Stimulated activated CD4-positive, alpha-beta T cell treated with anti-CD3 and anti-CD28 coated beads, Interleukin-2, amount 100 ng/mL, for 24 hours (primary cell): ENCODE data around the gene UNC13B.
"Not testable (repeated sequence)": the region's sequence is repeated elsewhere in the genome, so short reads cannot be mapped to it uniquely, and the experiment has no call there.

Experiments
- DNase-seq, 2 donors: peaks; one replicate each; pipeline ENCODE4 v3.0.0-alpha.2; 2020

UNC13B gene

GRCh38 chr9:35229066-35229778 is 67.4 kb downstream of the UNC13B start:
- no peak for DNase-seq

- DNase-seq = no peak
Observed at GRCh38 chr9:35229779-35230143, 68.0 kb downstream of the UNC13B start.

GRCh38 chr9:35232867-35233544 is 71.2 kb downstream of the UNC13B start:
- no peak for DNase-seq

DNA sequence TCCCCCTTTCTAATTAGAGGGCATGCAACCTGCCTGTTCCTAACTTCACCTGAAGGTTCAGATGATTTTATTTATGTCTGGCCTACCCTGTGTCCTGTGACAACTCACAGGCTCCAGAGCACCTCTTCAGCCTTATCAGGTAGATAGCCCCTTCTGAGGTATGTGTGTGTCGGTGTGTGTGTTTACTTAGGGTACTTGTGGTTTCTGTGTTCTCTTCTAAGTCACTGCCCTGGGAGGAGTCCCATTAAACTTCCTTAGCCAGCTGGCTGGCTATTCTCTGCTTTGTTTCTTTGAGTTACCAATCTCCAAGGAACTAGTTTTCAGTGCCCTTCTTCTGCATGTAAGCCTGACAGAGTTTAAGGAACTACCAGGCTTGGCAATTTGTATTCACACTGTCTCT is 74.9 kb downstream of the UNC13B start:
- no peak for DNase-seq

DNA sequence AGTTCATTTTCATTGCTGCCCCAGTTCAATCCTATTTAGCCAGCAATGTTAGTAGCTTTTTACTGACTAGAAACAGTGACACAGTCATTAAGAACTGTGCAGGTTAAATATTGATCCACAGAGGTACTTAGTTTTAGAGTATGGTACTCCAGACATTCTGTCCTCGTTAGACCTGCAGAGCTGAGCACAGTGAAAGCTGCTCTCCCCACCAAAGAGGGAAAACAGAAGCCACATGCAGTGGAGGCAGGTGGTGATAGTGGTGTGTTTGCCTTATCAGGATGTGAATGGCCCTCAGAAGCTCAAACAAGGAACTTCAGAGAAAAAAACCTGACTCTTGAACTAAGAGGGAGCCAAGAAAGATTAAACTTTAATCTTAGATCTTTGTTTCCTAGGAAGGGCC is 75.5 kb downstream of the UNC13B start:
- no peak for DNase-seq

DNA sequence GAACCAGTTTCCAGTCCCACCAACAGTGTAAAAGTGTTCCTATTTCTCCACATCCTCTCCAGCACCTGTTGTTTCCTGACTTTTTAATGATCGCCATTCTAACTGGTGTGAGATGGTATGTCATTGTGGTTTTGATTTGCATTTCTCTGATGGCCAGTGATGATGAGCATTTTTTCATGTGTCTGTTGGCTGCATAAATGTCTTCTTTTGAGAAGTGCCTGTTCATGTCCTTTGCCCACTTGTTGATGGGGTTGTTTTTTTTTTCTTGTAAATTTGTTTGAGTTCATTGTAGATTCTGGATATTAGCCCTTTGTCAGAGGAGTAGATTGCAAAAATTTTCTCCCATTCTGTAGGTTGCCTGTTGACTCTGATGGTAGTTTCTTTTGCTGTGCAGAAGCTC is 84.1 kb downstream of the UNC13B start:
- DNase-seq = not testable (repeated sequence)

DNA sequence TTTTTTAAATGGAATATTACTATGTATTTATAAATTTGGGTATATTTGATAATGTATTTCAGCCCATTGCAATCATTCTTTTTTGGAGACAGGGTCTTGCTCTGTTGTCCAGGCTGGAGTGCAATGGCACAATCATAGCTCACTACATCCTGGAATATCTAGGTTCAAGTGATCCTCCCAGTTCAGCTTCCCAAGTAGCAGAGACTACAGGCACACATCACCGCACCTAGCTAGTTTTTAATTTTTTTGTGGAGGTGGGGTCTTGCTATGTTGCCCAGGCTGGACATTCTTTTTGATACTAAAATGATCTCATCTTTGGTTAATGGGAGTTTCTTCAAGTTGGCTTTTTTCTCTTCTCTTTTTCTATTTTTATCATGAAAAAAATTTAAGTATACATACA is 91.3 kb downstream of the UNC13B start:
- DNase-seq = no peak

- no peak for DNase-seq
Observed at GRCh38 chr9:35254237-35254636, 92.4 kb downstream of the UNC13B start.

GRCh38 chr9:35254984-35255857 is 93.4 kb downstream of the UNC13B start:
- no peak for DNase-seq

DNA sequence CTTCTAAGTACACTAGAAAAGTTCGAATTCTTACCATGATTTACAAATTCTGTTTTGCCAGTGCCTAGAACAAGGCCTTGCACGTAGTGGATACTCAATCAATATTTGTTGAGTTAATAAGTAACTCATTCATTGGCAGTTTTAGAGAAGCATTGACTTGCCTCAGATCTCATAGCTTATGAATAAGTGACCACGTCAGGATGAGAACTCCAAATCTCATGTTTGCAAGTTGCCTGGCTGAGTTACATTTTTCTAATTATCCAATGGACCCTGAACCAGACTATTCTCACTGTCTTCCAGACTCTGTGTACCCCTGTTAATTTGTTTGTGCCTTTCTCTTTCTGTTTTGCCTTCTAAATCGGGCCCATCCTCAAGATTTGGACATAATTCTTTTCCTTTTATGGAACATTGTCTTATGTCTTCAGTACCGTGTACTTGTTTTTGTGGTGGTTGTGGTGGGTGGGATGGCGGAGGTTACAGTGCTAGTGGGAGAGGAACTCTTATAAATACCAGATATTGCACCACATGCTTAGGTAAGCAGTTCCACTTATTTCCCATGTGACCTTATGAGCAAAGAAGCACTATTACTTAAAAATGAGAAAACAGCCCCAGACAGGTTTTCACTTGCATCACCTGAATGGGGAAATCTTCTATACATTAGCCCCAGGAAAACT is 96.3 kb downstream of the UNC13B start:
- no peak for DNase-seq

- DNase-seq = peak; percentile 44 to 49
Observed at GRCh38 chr9:35258660-35259474, 97.1 kb downstream of the UNC13B start.

DNA sequence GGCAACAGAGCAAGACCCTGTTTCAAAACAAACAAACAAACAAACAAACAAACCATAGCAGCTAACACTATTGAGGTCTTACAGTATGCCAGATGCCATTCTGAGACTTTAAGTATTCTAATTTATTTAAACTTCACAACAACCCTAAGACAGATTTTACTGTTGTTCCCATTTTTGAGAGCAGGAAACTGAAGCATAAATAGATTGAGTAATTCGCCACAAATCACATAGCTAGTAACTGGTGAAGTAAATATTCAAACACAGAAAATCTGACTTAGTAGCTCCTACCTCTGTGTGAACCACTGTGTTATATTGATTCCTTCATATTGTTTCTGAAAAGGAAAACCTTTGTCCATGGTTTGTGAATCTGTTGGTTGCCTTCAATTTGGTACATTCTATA is 98.4 kb downstream of the UNC13B start:
- DNase-seq = no peak

DNA sequence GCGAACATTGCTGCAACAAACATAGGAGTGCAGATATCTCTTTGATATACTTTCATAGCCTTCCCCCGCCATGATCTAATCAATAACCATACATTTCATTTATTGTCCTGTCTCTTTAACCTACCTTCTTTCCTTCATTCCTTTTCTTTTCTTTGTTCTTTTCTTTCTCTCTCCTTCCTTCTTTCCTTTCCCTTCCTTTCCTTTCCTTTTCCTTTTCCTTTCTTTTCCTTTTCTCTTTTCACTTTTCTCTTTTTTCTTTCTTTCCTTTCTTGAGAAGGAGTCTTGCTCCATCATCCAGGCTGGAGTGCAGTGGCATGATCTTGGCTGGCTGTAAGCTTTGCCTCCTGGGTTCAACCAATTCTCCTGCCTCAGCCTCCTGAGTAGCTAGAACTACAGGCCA is 100.3 kb downstream of the UNC13B start:
- no peak for DNase-seq

GRCh38 chr9:35267710-35268109 is 105.9 kb downstream of the UNC13B start:
- no peak for DNase-seq

DNA sequence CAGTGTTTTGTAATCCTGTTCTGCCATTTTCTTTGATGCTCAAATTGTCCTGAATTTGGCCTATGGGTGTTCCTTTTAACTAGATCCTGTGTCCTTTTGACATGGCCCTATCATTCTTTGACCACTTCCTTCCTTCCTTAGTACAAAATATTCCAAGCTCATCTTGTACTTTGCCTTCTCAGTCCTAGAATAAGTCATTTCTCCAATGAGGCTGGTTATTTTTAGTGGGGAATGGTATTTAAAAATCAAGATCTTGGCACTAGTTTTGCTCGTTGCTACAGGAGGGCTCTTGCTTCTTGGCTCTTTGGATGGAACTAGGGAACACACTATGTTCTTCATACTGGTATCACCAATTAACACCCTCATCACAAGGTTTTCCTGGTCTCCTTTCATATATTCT is 108.1 kb downstream of the UNC13B start:
- no peak for DNase-seq

DNA sequence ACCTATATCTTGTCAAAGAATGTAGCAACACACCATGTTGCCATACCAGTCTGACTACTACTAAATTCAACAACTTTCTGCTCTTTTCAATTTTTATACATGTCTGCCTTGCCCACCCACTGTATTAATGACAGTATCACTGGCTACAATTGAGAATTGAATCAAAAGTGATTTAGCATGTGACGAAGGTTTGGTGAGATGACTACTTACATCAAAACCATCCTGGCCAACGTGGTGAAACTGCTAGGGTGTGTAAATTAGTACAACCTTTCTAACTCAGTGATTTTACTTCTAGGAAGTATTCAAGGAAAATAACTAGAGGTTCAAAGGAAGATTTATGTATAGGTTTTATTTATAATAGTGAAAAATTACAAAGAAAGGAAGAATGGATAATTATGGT is 109.8 kb downstream of the UNC13B start:
- DNase-seq = no peak

DNA sequence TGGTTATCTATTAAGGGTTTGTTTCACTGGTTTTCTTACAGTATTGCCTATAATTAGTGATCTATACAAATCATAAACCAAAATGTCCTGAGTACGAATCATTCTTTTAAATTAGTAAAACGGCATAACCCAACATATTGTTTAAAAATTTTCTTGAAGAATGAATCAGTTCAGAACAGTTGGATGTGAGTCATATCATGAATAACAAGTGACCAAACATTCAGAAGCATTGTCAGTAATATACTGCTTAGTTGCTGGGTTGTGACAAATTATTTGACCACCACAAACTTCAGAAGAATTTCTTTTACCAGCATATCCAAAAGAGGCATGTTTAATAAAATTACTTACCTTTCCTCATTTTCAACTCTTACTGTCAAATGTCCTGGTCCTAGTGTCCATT is 111.2 kb downstream of the UNC13B start:
- DNase-seq = no peak

GRCh38 chr9:35273591-35273990 is 111.8 kb downstream of the UNC13B start:
- no peak for DNase-seq

GRCh38 chr9:35274993-35275392 is 113.2 kb downstream of the UNC13B start:
- DNase-seq = no peak

DNA sequence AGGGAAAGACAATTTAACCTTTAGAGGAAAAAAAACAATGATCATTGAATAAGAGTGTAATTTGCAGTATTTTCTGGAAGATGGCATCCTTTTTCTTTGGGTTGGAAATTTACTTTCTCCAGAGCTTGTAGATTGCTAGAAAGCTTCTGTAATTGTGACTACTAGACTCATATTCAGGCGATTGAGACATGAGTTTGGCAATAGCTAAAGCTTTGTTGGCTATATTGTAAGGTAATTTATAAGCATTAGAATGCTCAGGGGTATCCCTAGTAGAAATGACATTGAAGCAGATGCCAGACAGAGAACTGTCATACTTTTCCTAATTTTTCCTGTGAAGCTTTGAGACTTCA is 115.3 kb downstream of the UNC13B start:
- no peak for DNase-seq

- no peak for DNase-seq
Observed at GRCh38 chr9:35277628-35278359, 116.0 kb downstream of the UNC13B start.

DNA sequence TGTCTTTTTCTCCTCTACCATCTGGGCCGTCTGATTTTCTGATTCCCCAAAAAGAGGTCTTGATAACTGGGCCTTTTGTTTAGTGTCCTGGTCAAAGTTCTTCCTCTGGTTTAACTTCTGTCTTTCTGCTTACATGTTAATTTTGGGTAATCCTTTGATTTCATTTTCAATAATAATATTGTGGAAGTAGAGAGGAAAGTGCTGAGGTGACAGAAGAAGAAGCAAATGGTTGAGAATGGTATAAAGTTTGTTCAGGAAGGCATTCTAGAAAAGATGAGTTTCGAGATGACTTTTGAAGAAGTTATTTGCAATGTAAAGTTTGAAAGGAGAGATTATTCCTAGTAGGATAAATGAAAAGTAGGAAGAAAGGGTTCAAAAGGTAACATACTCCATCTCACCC is 118.1 kb downstream of the UNC13B start:
- DNase-seq = no peak
